Fibroblast of peridontal ligament (primary cell): ENCODE data around the gene CCDC92.

Experiments used
- DNase-seq: peaks from one replicate; pipeline ENCODE4 v3.0.0-alpha.2; 2010; ENCODE audit errors: extremely low read depth

Gene CCDC92

DNA sequence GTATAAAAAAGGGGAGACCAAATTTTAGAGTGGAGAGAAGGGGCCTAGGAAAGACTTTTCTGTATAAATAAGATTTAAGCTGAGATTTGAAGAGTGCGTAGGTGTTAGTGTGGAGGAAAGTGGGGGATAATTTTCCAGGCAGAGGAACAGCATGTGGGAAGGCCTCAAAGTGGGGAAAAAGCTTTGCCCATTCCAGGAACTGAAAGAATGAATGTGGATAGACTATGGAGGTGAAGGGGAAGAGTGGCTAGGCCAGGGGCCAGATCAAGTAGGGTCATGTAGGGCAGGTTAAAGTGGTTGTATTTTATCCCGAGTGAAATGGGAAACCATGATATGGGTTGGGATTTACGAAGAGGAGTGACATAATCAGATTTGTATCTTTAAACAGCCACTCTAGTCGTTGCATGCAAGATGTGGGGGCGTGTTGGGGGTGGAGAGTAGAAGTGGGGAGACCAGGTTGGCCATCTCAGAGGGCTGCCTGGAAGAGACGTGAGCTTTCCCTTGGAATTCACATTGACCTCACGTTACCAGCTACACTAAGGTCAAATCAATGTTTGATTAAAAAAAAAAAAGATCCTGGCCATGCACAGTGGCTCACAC is 3.7 kb upstream of the CCDC92 start:
- no peak for DNase-seq

DNA sequence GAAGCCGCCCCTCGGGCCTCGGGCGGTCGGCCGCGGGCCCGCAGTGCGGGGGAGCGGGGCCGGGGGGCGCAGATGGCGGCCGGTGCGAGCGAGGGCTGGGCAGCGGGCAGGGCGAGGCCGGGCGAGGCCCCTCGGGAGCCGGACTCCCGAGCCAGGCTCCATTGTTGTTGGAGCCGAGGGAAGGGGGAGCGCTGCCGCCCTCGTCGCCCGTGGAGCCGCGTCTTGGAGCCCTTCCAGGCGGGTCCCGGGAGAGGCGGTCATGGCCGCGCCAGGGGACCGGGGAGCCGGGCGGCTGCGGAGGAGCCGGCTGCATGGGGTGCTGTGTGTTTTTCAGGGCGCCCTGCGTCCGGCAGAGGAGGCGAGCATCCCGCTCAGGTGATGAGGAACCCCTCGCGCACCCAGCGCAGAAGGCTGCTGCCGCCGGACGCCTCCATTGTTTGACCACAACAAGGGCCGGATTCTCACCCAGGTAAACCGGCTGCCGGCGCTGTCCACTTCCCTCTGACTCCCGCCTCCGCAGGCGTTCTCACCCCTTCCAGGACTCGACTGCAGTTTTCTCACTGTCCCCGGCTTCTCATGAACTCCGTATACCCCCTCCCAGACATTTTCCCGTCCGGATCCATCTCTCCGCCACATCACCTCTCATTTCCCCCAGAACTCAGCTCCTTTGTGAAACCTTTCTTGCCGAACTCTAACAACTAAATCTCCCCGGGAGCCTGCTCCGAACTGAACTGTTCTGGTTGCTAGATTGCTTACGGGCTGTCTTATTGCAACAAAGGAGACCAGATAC is 1.1 kb upstream of the CCDC92 start:
- peak; percentile 38 for DNase-seq

DNA sequence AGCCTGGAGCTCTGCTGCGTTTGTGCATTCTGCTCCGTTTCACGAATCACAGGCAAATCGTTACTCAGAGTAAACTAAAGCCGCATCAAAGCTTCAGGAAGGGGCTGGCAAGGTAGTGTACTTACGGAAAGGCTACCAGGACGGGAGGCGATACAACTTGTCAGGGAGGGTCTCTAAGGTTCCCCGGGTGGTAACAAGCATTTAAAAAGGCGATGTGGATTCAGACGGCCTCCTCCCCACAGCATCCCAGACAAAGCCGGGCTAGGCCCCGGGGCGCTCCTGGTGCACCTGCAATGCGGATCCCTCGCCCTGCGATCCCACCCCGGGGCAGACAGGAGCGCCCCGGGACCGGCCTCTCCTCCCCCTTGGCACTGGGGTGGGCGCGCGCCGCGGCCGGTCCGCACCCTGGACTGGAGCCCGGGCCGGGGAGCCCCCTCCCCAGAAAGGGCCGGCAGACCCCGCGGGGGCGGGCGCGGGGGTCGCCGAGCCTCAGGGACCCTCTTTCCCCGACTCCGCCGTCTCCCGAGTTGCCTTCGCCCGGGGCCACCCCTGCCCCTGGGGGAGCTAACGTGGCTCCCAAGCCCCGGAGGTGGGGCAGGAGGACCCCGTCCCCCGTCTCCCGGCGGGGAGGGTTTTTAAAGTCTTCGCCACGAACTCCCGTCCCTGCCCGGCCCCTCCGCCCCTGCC is 718 bp downstream of the CCDC92 start:
- no peak for DNase-seq

DNA sequence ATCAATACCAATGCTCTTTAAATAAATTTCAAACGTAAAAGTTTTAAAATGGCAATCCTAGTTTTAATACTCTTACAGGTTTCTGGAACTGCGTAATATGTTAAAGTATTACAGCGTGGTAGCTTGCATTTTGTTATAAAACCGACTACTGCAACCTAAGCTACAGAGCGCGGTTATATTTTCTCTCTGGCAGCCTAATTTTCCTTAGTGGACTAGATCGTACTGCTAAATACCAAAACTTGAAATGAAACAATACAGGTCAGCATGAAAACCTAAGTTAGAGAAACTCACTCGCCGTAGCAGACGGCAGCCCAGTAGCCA is 1.2 kb downstream of the CCDC92 start:
- DNase-seq, result peak; percentile 55

- DNase-seq, result no peak
Measured at GRCh38 chr12:123967121-123967586, 5.5 kb downstream of the CCDC92 start.

DNA sequence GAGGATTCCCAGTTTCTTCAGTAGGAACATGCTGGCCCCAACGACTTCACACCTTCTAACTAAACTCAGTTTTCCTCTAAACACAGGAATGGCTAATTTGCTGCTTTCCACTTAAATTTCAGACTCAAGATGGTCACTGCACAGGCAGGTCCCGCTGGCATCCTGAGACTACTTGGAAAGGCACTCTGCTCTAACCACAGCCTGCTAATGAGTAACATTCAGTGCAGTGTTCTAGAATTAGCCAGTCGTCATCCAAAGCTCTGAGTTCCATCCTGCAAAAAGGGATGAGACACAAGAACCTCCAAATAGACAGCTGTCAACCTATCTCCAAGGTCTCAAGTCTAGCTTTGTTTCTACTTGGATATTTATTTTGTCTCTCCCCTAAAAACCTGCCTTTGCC is 6.0 kb downstream of the CCDC92 start:
- DNase-seq, result peak; percentile 80

DNA sequence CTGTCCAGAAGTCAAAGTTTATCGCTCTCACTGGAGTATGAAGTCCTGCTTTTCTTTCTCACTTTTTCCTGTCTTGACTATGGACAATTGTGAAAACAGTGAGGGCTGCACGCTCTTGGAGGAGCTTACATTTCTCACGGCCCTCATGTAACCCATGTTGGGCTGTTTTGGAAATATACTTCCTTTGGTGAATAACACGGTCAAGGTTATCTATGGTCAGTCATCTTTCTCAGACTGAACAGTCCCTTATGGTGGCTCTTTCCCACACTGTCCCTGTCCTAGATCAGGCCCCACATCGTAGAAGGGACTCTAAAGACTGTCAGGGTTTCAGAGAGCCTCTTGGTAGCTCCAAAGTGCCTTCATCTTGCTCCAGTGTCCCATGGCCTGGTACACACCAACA is 7.2 kb downstream of the CCDC92 start:
- DNase-seq, result no peak

DNA sequence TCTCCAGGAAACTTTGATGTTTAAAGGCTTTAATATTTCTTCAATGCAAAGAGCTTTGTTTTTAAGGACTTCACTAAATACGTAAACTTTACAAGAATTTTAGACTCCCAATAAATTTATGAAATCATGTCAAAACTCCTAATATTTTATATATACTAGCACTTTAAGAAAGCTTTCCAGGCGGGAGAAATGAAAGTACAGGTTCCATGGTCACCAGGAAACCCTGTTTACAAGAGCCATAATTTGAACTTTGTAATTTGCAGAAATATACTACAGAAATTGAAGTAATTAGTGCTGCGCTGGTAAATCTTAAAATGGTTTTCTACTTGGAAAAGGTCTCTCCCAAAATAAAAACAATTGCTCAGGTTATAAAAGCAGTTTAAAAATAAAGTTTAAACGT is 8.8 kb downstream of the CCDC92 start:
- DNase-seq, result no peak

DNA sequence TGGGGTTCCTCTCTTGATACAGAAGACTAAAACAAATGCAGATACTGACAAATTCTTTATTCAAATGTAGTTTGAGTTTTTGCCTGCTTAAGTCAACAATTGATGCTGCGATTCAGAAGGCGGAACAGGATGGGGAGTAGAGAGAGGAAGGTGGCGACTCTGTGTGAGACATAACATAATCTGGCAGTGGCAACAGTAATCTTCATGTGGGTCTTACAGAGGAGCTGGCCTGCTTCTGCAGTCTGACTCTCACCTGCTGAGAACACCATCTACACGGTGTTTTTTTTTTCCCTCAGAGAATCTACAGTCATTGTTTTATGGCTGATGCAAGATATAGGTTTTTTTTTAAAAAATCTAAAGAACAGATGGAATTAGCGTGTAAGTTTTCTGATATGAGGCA is 10.1 kb downstream of the CCDC92 start:
- DNase-seq, result no peak

DNA sequence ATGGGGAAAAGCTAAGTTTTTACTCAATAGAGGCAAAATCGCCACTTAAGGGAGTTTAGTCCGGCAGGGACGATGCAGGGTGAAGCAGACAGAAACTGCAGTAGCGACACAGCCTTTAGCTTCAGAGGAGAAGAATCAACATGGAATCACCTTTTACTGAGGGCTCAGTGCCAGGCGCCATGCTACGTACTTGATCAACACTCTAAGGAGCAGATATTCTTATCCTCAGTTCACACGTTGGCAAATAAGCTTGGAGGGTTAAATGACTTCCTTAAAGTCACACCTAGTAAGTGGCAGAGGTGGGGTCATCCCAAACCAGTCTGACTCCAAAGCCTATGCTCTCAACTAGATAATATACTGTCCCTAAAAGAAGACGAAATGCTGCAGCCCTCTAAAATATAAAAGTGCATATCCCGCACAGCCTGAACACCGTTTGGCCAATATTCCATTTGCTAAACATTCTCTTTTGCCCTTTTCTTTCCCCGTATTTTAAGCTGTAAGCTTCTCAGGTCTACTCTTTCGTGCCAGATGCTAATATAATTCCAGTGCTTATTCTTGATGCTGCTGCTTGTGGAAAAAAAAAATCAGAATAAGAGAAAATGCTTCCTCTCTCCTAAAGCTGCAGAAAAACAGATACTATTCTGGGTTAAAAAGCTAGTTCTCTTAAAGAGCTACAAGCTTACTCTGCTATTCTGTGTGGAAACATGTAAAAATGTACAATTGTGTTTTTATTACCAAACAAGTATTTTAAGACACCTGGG is 10.9 kb downstream of the CCDC92 start:
- DNase-seq, result no peak

DNA sequence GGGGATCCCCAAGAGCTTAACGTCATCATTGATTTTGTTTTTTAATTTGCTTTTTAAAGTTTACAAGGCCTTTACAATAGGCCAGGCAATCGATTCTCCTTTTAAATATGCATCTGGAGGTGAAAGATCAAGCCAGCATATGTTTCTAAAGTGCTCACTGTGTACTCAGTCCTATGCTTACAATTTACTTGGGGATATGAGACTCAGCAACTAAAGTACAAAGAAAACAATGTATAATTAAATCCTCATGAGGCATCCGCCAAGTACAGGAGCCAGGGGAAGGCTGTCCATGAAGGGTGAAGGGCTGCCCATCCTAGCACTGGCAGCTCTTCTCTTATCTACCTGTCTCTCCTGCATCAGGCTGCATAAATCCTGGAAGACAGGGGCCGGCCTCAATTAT is 11.8 kb downstream of the CCDC92 start:
- DNase-seq, result peak; percentile 40

- DNase-seq, result no peak
Measured at GRCh38 chr12:123960029-123960735, 12.4 kb downstream of the CCDC92 start.

- no peak for DNase-seq
Measured at GRCh38 chr12:123958876-123959275, 13.8 kb downstream of the CCDC92 start.

GRCh38 chr12:123958462-123958861 is 14.2 kb downstream of the CCDC92 start:
- no peak for DNase-seq

- no peak for DNase-seq
Measured at GRCh38 chr12:123957196-123957595, 15.4 kb downstream of the CCDC92 start.

- DNase-seq, result no peak
Measured at GRCh38 chr12:123956249-123956648, 16.4 kb downstream of the CCDC92 start.

- DNase-seq, result no peak
Measured at GRCh38 chr12:123954647-123955350, 17.8 kb downstream of the CCDC92 start.

- DNase-seq, result peak; percentile 33
Measured at GRCh38 chr12:123952037-123952436, 20.6 kb downstream of the CCDC92 start.

- no peak for DNase-seq
Measured at GRCh38 chr12:123951467-123951866, 21.2 kb downstream of the CCDC92 start.

DNA sequence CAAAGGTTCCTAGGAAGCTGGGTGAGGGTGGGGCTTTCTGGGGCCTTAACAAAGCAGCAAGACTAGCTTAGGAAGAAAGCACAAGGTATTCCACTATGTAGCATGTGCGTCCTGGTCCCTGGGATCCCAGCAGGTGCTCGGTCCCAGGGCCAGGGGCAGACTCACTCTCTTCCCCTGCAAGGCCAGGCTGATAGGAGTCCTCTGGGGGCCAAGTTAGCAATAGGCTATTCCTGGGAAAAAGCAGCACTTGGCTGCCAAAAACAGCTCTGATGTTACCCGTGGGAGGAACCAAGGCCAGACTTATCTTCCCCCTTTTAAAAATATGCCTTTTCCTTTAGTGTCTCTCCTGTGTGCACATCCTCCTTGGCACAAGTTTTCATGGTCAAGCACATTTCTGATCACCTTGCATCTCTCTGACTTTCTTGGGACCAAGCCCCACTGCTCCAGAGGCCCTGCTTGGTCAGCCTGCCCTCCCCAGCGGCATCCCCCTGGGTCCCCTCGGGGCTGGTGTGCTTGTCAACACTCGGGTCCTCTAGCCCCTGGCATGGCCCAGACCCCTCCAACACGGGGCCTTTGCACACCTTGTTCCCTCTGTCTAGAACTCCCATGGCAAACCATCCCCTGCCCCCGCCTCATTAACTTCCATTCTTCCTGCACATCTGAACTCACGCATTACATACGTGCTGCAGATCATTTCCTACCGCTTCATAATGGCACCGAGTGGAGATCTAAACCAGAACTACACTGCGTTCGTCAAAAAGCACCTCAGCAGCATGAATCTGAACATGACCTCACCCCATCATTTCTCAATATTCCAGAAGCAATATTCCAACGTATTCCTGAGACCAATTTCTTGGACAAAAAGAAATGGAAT is 21.9 kb downstream of the CCDC92 start:
- no peak for DNase-seq
